Stimulated activated CD8-positive, alpha-beta memory T cell treated with anti-CD3 and anti-CD28 coated beads, Interleukin-4, amount 100 ng/mL, for 4 hours (primary cell): Measurements from ENCODE around the gene PLA2G4D.
"Not testable (repeated sequence)": the region's sequence is repeated elsewhere in the genome, so short reads cannot be mapped to it uniquely, and the experiment has no call there.

Experiments
- DNase-seq, 2 donors: peaks; one replicate each; pipeline ENCODE4 v3.0.0-alpha.2; 2020; ENCODE audit warnings: low read depth in 2 of 2, low spot score in 1 of 2

Gene PLA2G4D

DNA sequence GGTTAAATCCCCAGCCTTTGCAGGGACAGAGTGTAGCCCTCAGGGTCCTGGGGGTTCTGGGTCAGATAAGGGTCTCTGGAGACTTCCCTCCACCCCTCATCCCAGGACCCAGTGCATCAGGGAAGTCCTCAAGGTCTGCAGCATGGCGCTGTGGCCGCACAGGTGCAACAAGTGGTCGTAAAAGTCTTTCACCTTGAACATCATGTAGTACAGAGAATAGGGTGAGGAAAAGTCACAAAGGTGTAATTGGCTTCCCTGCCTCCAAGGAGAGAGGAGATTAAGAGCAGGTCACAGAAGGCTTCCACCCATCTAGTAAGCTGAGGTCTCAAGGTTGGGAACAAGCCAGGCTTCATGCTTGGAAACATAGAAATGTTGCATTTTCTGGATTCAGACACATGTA lies 29.2 kb upstream of the PLA2G4D start:
- DNase-seq, result no peak

GRCh38 chr15:42121682-42122081 lies 27.3 kb upstream of the PLA2G4D start:
- no peak for DNase-seq

GRCh38 chr15:42121021-42121420 lies 26.7 kb upstream of the PLA2G4D start:
- DNase-seq, result no peak

DNA sequence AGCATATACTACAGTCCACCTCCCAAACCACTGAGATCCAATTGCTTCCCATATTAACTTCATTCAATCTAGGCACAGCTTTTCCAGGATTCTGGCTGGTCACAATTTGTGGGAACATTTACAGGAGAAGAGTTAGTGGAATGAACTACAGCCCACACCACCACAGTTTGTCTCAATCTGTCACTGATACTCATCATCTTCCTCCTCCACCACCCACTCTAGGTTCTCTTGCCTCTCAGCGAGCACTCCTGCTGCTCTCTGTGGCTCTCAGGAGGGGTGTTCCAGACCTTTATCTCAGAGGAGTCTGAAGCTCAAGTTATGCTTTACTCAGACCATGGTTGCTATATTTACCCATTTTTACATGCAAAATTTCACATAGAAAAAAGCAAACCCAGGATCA lies 25.9 kb upstream of the PLA2G4D start:
- no peak for DNase-seq

- DNase-seq, result no peak
Measured at GRCh38 chr15:42119446-42119760, 25.0 kb upstream of the PLA2G4D start.

- DNase-seq, result no peak
Measured at GRCh38 chr15:42118650-42119445, 24.5 kb upstream of the PLA2G4D start.

GRCh38 chr15:42111924-42112323 lies 17.6 kb upstream of the PLA2G4D start:
- DNase-seq, result no peak

- no peak for DNase-seq
Measured at GRCh38 chr15:42110367-42110766, 16.0 kb upstream of the PLA2G4D start.

DNA sequence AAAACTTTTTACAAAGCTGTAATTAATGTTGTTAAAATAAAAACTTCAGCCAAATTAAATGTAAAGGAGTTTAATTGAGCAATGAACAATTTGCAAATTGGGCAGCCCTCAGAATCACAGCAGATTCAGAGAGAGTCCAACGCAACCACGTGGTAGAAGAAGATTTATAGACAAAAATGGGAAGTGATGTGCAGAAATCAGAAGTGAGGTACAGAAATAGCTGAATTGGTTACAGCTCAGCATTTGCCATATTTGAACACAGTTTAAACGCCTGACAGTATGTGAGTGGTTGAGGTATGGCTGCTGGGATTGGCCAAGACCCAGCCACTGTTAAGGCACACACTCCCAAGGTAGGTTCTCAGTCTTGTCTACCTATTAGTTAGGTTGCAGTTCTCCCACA lies 14.4 kb upstream of the PLA2G4D start:
- no peak for DNase-seq

DNA sequence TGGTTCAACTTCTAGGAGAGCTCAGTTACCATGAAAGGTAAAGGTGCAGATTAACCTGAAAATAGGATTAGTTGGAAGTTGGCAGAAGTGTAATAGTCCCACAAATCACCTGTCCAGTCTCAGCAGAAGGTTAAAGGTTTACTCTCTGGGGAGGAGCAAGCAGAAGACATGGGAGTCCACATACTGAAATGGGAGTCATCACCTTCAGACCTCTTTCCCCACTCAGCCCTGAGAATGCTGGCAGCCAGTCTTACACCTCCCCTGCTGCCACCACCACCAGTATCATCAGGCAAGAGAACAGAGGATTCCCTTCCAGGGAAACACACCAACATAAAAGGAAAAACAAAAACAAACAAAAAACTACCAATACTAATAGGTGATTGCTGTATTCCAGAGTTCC lies 13.8 kb upstream of the PLA2G4D start:
- no peak for DNase-seq

DNA sequence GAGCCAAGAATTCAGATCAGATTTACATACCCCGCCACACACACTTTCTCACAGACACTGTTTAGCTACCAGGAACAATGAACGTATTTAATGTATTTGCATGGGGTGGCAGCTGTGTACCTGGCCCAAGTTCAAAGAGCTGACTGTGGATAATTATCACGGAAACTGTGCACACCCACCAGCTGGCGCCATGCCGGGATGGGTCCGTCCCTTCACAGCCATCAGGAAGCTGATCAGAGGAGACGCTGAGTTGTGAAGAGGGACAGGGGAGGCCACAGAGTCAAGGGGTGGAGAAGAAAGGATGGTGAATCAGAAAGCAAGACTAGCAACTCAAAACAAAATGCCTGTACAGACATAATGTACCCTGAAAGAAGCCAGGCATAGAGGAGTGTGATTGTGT lies 13.1 kb upstream of the PLA2G4D start:
- DNase-seq, result no peak

DNA sequence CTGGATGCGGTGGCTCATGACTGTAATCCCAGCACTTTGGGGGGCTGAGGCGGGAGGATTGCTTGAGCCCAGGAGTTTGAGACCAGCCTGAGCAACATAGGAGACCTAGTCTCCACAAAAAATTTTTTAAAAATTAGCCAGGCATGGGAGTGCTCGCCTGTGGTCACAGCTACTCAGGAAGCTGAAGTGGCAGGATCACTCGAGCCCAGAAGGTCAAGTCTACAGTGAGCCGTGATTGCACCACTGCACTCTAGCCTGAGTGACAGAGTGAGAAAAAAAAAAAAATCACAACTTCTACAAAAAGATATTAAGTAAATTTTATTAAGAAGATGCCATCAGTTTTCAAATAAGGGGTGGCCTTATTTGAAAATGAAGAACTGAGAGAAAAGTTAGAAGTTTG lies 11.9 kb upstream of the PLA2G4D start:
- DNase-seq, result no peak

DNA sequence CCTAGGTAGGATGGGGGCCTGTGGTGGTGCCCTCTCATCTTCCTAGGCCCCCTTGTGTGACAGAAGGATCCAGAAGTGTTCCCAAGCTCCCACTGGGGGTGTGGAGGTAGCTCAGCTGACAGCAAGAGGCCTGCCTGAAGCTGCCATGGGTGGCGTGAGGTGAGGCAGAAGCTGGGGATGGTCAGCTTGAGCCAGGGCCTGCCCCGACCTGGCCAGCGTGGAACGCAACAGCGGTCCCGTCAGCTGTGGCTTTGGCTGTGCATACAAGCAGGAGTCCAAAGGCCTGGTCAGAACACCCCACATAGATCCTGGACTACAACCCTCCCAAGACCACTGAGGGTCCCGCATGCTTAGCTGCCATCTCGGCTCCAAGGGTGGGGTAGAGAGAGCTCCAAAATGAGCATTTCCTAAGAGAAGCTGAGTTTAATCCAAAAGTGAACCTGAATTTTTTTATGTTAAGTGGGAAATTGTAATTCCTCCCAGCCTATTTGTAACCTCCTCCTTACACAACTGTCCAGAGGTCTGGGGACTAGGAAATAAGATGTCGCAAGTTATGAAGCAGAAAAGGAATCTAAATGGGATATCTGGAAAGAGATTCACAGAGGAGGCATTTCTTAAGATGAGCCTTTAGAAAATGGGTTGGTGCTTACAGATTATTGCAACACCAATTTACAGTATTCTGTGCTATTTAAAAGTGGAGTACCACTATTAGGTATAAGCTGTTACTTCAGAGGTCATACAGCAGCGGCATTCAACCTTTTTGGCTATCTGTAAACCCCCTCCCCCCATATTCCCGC lies 9.9 kb upstream of the PLA2G4D start:
- no peak for DNase-seq

DNA sequence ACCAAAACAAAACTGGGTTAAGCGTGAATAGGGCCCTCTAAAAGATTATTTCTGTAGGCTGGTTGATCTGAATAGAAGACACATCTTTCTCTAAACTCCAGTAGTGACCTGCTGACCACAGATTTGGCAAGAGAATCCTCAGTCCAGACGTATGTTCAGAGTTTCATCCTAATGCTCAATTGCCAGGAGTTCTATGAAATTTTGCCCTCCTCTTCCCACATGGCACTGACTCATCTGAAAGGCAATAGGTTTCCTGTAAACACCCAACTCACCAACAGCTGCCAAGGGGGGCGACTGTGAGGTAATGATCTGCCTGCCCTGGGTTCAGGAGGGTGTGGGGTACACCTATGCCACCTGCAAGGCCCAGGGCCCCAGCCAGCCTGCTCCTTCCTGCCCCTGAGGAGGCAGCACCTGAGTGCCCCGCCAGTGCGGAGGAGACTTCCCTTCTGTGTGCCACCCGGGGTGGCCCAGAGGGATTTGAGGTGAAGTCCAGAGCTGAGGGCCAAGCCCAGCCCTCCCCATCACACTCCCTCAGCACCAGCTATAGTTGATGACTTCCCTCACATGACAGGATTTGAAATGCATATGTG lies 8.4 kb upstream of the PLA2G4D start:
- DNase-seq, result no peak

GRCh38 chr15:42101861-42102260 lies 7.5 kb upstream of the PLA2G4D start:
- no peak for DNase-seq

- DNase-seq, result no peak
Measured at GRCh38 chr15:42100021-42100800, 5.8 kb upstream of the PLA2G4D start.

- no peak for DNase-seq
Measured at GRCh38 chr15:42097018-42097417, 2.7 kb upstream of the PLA2G4D start.

DNA sequence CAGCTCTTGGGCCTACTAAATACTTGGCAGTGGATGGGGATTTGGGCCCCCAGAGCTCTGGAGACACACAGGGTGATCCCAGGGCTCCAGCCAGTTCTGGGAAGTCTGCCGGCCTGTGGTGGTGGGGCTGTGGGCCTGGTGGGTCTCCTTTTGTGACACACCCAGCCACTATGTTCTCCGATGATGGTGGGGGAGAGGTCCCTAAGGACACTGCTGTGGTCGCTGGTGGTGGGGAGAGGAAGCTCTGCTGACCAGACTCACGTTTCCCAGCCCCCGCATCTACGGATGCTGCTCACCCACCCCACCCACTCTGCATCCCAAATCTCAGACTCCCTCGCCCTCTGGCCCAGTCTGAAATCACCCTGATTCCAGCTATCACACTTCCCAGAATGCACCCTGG lies 396 bp downstream of the PLA2G4D start:
- no peak for DNase-seq

DNA sequence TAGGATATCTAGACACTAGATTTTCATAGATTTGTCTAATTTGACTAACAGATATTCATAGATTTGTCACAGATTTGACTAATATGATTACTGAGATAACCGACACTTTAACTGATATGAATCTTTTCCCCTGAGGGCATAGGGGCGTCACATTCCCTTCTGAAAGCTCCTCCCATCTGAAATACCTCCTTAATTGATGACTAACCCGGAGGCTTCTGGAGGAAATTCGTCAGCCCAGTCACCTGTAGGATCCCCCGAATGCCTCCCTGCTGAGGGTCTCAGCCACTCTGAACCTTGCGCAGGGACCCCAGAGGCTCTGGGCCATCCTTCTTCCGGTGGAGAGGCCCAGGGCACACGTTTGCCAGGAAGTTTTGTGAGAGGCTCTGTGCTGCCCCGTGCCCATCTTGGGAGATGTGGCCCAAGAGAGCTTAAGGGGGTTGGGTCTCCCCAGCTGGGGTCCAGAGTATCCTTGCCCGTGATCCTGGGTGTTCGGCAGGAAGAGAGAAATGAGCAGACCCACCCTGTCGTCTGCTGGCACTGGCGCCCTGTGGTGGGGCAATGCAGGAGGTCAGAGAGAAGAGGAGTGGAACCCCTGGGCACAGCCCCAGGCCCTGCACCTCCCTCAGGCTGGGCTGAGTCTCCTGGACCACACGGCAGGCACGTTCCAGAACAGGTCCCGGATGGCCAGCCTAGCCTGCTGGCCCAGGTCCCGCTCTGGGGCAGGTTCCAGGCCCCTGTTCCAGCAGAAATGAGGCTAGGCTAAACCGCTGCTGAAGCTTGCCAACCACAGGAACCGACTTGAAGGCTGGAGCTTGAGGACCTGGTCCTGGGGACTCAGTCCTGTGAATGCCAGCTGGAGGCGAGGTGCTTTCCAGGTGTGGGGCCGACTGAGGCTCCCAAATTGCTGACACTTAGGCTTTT lies 1.7 kb downstream of the PLA2G4D start:
- DNase-seq, result no peak

GRCh38 chr15:42091753-42092397 lies 2.5 kb downstream of the PLA2G4D start:
- not testable (repeated sequence) for DNase-seq
